ENCODE results near the gene DSCAML1.

Gene DSCAML1

GRCh38 chr11:117668321-117668751, 128.7 kb downstream of the DSCAML1 start:
- DNase-seq (ENCODE audit: low read depth) = no peak

- no peak for DNase-seq (ENCODE audit: low read depth)
Observed at GRCh38 chr11:117664897-117665296, 132.1 kb downstream of the DSCAML1 start.

- no peak for DNase-seq (ENCODE audit: low read depth)
Observed at GRCh38 chr11:117663821-117664220, 133.2 kb downstream of the DSCAML1 start.

GRCh38 chr11:117663414-117663813, 133.6 kb downstream of the DSCAML1 start:
- no peak for DNase-seq (ENCODE audit: low read depth)

- no peak for DNase-seq (ENCODE audit: low read depth)
Observed at GRCh38 chr11:117662671-117663269, 134.2 kb downstream of the DSCAML1 start.

- DNase-seq (ENCODE audit: low read depth) = no peak
Observed at GRCh38 chr11:117662255-117662654, 134.8 kb downstream of the DSCAML1 start.

- no peak for DNase-seq (ENCODE audit: low read depth)
Observed at GRCh38 chr11:117658809-117659208, 138.2 kb downstream of the DSCAML1 start.

- DNase-seq (ENCODE audit: low read depth) = no peak
Observed at GRCh38 chr11:117657794-117658193, 139.2 kb downstream of the DSCAML1 start.

- no peak for DNase-seq (ENCODE audit: low read depth)
Observed at GRCh38 chr11:117654281-117655255, 142.4 kb downstream of the DSCAML1 start.

GRCh38 chr11:117652521-117652920, 144.5 kb downstream of the DSCAML1 start:
- DNase-seq (ENCODE audit: low read depth) = no peak

- DNase-seq (ENCODE audit: low read depth) = no peak
Observed at GRCh38 chr11:117649296-117650055, 147.5 kb downstream of the DSCAML1 start.

- DNase-seq (ENCODE audit: low read depth) = no peak
Observed at GRCh38 chr11:117647872-117648271, 149.1 kb downstream of the DSCAML1 start.

GRCh38 chr11:117647207-117647606, 149.8 kb downstream of the DSCAML1 start:
- no peak for DNase-seq (ENCODE audit: low read depth)

GRCh38 chr11:117646411-117646810, 150.6 kb downstream of the DSCAML1 start:
- no peak for DNase-seq (ENCODE audit: low read depth)

- DNase-seq (ENCODE audit: low read depth) = no peak
Observed at GRCh38 chr11:117644403-117645155, 152.4 kb downstream of the DSCAML1 start.

GRCh38 chr11:117643606-117644300, 153.3 kb downstream of the DSCAML1 start:
- no peak for DNase-seq (ENCODE audit: low read depth)

GRCh38 chr11:117642835-117643234, 154.2 kb downstream of the DSCAML1 start:
- DNase-seq (ENCODE audit: low read depth) = no peak

- DNase-seq (ENCODE audit: low read depth) = no peak
Observed at GRCh38 chr11:117642396-117642795, 154.6 kb downstream of the DSCAML1 start.

- no peak for DNase-seq (ENCODE audit: low read depth)
Observed at GRCh38 chr11:117641008-117641915, 155.8 kb downstream of the DSCAML1 start.

GRCh38 chr11:117640041-117640440, 157.0 kb downstream of the DSCAML1 start:
- DNase-seq (ENCODE audit: low read depth) = no peak

Measured in stimulated activated CD8-positive, alpha-beta memory T cell treated with anti-CD3 and anti-CD28 coated beads, Interleukin-4, amount 100 ng/mL, for 24 hours (primary cell).